BE2C (cell line): ENCODE data around the gene YPEL4.
A peak's percentile ranks its signal among the peaks of the same experiment; 100 is the strongest.

Experiments used
- DNase-seq: peaks from one replicate; pipeline ENCODE4 v3.0.0-alpha.2; 2020
- H3K27me3 ChIP-seq: fragments of 250-450 bp; sonication (Bioruptor Pico); 2 replicates; pipeline ENCODE4 v1.5.1; 2020; ENCODE audit warnings: mild to moderate bottlenecking
- H3K36me3 ChIP-seq: fragments of 250-450 bp; sonication (Bioruptor Pico); 2 replicates; pipeline ENCODE4 v1.5.1; 2020; ENCODE audit warnings: mild to moderate bottlenecking
- H3K4me1 ChIP-seq: fragments of 250-450 bp; sonication (Bioruptor Pico); 2 replicates; pipeline ENCODE4 v1.5.1; 2020
- H3K4me3 ChIP-seq: 2 replicates; pipeline ENCODE4 v1.5.1; 2011; ENCODE audit warnings: low read depth, low read length
- H3K9me3 ChIP-seq: fragments of 250-450 bp; sonication (Bioruptor Pico); 2 replicates; pipeline ENCODE4 v1.5.1; 2020
- TF ChIP-seq, protein P1 (sequence below): IDR thresholded peaks from 2 replicates; pipeline ENCODE4 v1.5.1; 2012; ENCODE audit warnings: mild to moderate bottlenecking, low read depth, low read length

Gene YPEL4

DNA sequence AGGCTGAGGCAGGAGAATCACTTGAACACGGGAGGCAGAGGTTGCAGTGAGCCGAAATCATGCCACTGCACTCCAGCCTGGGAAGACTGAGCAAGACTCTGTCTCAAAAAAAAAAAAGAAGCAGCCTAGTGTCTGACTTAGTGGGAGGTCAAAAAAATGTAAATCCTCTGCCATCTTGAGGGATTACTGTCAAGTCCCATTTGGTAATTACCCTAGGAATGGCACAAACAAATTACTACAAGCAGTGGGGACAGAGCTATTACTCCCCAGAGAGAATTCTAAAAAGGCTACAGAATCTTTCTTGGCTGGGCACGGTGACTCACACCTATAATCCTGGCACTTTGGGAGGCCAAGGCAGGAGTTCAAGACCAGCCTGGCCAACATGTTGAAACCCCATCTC, 48.4 kb downstream of the YPEL4 start:
- Histone ChIP-seq H3K9me3 (no peaks in the 10 kb centered on the region), H3K36me3 (no peaks in the 10 kb centered on the region), H3K27me3 (no peaks in the 10 kb centered on the region), H3K4me1 (no peaks in the 10 kb centered on the region), H3K4me3 (no peak overlapping the region)
- TF ChIP-seq, protein P1, sequence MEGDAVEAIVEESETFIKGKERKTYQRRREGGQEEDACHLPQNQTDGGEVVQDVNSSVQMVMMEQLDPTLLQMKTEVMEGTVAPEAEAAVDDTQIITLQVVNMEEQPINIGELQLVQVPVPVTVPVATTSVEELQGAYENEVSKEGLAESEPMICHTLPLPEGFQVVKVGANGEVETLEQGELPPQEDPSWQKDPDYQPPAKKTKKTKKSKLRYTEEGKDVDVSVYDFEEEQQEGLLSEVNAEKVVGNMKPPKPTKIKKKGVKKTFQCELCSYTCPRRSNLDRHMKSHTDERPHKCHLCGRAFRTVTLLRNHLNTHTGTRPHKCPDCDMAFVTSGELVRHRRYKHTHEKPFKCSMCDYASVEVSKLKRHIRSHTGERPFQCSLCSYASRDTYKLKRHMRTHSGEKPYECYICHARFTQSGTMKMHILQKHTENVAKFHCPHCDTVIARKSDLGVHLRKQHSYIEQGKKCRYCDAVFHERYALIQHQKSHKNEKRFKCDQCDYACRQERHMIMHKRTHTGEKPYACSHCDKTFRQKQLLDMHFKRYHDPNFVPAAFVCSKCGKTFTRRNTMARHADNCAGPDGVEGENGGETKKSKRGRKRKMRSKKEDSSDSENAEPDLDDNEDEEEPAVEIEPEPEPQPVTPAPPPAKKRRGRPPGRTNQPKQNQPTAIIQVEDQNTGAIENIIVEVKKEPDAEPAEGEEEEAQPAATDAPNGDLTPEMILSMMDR = no peak
- no peak for DNase-seq

GRCh38 chr11:57599381-57599780, 50.3 kb downstream of the YPEL4 start:
- H3K4me1 ChIP-seq = no peaks in the 10 kb centered on the region
- TF ChIP-seq, protein P1 = no peak

DNA sequence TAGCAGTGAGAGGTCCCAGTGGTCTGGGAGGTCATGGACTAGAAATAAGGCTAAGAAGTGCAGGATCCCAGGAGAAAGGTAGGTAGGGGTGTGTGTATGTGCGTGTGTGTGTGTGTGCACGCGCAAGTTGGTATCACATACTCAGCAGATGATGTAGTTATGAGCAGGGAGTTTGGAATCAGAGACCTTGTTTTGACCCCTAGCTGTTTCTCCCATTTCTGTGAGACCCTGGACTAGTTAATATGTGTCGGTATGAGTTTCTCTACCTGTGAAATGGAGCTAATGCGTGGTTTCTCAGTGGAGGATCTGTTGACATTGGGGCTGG, 50.9 kb downstream of the YPEL4 start:
- Histone ChIP-seq H3K9me3 (no peaks in the 10 kb centered on the region), H3K4me1 (no peaks in the 10 kb centered on the region), H3K27me3 (no peaks in the 10 kb centered on the region), H3K36me3 (no peaks in the 10 kb centered on the region), H3K4me3 (no peak overlapping the region)
- DNase-seq = no peak
- TF ChIP-seq, protein P1 = no peak

More at GRCh38 chr11:57599381-57599780, 50.3 kb downstream of the YPEL4 start:
- Histone ChIP-seq H3K36me3 (no peaks in the 10 kb centered on the region), H3K27me3 (no peaks in the 10 kb centered on the region), H3K4me3 (no peak overlapping the region), H3K9me3 (no peaks in the 10 kb centered on the region)
- DNase-seq = no peak

DNA sequence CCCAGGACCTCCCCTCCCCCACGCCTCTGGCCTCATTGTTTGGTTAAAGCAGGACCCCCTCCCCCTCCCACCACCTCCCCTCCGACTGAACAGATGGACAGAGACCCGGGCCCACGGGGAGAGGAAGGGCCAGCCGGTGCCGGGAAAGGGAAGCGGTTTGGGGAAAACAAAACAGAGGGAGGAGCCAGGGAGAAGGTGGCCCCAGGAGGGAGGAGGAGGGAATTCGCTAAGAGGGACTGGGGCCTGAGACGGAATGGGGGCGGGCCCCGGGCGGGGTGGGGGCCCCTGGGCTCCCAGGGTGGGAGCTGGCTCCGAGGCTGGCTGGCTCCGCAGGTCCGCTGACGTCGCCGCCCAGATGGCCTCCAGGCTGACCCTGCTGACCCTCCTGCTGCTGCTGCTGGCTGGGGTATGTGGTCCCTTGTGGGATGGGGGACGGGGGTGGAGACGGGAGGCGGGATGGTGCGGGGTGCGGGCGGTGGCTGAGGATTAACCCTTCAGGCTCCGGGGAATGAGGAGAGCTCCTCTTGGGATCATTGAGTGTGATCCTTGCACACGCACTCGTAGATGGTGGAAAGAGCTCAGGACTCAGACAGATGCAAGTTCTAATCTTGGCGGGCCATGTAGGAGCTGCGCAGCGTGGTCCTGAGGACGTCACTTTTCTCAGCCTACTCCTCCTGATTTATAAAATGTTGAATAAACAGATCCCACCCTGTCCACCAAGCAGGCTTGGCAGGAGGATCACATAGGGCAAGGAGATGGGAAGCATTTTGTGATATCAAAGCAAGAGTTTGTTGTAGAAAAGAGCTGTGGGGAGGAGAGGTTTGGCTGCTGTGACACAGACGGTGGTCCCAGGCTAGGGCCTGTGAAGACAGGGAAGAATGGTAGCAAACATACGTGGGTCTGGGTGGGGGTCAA, 51.5 kb downstream of the YPEL4 start:
- no peaks in the 10 kb centered on the region for H3K4me1 ChIP-seq
- H3K36me3 ChIP-seq = no peaks in the 10 kb centered on the region
- DNase-seq = peak; percentile 16
- TF ChIP-seq, protein P1 = no peak
- H3K9me3 ChIP-seq = no peaks in the 10 kb centered on the region
- no peak overlapping the region for H3K4me3 ChIP-seq
- no peaks in the 10 kb centered on the region for H3K27me3 ChIP-seq

GRCh38 chr11:57597461-57597915, 52.2 kb downstream of the YPEL4 start, which contains the start of gene SERPING1:
Gene SERPING1, plus strand, starts transcription at chr11:57597685. Its CDS starts 586 bp downstream, at chr11:57598271.
- no peak within 1 kb of the TSS for H3K4me3 ChIP-seq
- TF ChIP-seq, protein P1 = no peak

GRCh38 chr11:57596266-57596885, 53.3 kb downstream of the YPEL4 start:
- no peak overlapping the region for H3K4me3 ChIP-seq
- no peak for DNase-seq

More at GRCh38 chr11:57597461-57597915, 52.2 kb downstream of the YPEL4 start, which contains the start of gene SERPING1:
- no peaks in the 10 kb centered on the region for H3K9me3 ChIP-seq
- no peaks in the 10 kb centered on the region for H3K4me1 ChIP-seq
- H3K27me3 ChIP-seq = no peaks in the 10 kb centered on the region
- no peaks in the 10 kb centered on the region for H3K36me3 ChIP-seq
- no peak for DNase-seq

More at GRCh38 chr11:57596266-57596885, 53.3 kb downstream of the YPEL4 start:
- no peaks in the 10 kb centered on the region for H3K36me3 ChIP-seq
- no peaks in the 10 kb centered on the region for H3K9me3 ChIP-seq
- no peaks in the 10 kb centered on the region for H3K4me1 ChIP-seq
- no peaks in the 10 kb centered on the region for H3K27me3 ChIP-seq
- TF ChIP-seq, protein P1 = no peak
